Skeletal muscle cell (primary cell): ENCODE results near the gene SPG7.
A peak's percentile ranks its signal among the peaks of the same experiment; 100 is the strongest.

Source experiments
- DNase-seq: peaks from one replicate; pipeline ENCODE4 v3.0.0-alpha.2; 2010; ENCODE audit warnings: low read depth
- H3K4me3 ChIP-seq: 2 replicates; pipeline ENCODE4 v1.5.1; 2011; ENCODE audit warnings: low read depth, mild to moderate bottlenecking, control low read depth, low read length, moderate library complexity

The SPG7 gene

GRCh38 chr16:89484041-89484501 is 24.1 kb upstream of the SPG7 start:
- DNase-seq: no peak
- no peak overlapping the region for H3K4me3 ChIP-seq

GRCh38 chr16:89484923-89485679 is 23.1 kb upstream of the SPG7 start:
- no peak overlapping the region for H3K4me3 ChIP-seq
- DNase-seq: no peak

- no peak overlapping the region for H3K4me3 ChIP-seq
These were observed 22.4 kb upstream of the SPG7 start for GRCh38 chr16:89485701-89486246.

GRCh38 chr16:89489040-89489897 is 18.9 kb upstream of the SPG7 start:
- peak overlapping the region; percentile 66 for H3K4me3 ChIP-seq
- peak; percentile 94 for DNase-seq

More at GRCh38 chr16:89485701-89486246, 22.4 kb upstream of the SPG7 start:
- no peak for DNase-seq

GRCh38 chr16:89489898-89490438 is 18.2 kb upstream of the SPG7 start:
- no peak for DNase-seq
- H3K4me3 ChIP-seq: peak overlapping the region; percentile 66

GRCh38 chr16:89490439-89491237 is 17.6 kb upstream of the SPG7 start, which contains the start of gene ANKRD11:
TSS of gene ANKRD11 (minus strand) at chr16:89490561. CDS start at chr16:89317019, 173,542 bp downstream.
- peak; percentile 99 for DNase-seq
- H3K4me3 ChIP-seq: peak within 1 kb of the TSS; percentile 92

- DNase-seq: no peak
- H3K4me3 ChIP-seq: peak overlapping the region; percentile 92
These were observed 16.8 kb upstream of the SPG7 start for GRCh38 chr16:89491238-89491869.

- peak overlapping the region; percentile 92 for H3K4me3 ChIP-seq
- no peak for DNase-seq
These were observed 16.1 kb upstream of the SPG7 start for GRCh38 chr16:89491974-89492687.

GRCh38 chr16:89493776-89494175 is 14.4 kb upstream of the SPG7 start:
- no peak overlapping the region for H3K4me3 ChIP-seq
- no peak for DNase-seq

- DNase-seq: peak; percentile 43
- H3K4me3 ChIP-seq: no peak overlapping the region
These were observed 13.1 kb upstream of the SPG7 start for GRCh38 chr16:89495121-89495520.

- DNase-seq: peak; percentile 94
- no peak overlapping the region for H3K4me3 ChIP-seq
These were observed 9.4 kb upstream of the SPG7 start for GRCh38 chr16:89498839-89499238.

- no peak for DNase-seq
- H3K4me3 ChIP-seq: no peak overlapping the region
These were observed 8.4 kb upstream of the SPG7 start for GRCh38 chr16:89499767-89500166.

- DNase-seq: no peak
- no peak overlapping the region for H3K4me3 ChIP-seq
These were observed 5.9 kb upstream of the SPG7 start for GRCh38 chr16:89502081-89502843.

GRCh38 chr16:89504091-89504490 is 4.1 kb upstream of the SPG7 start:
- no peak for DNase-seq
- no peak overlapping the region for H3K4me3 ChIP-seq

GRCh38 chr16:89505204-89506112 is 2.7 kb upstream of the SPG7 start:
- H3K4me3 ChIP-seq: no peak overlapping the region
- peak; percentile 78 for DNase-seq

GRCh38 chr16:89506113-89506504 is 2.1 kb upstream of the SPG7 start:
- H3K4me3 ChIP-seq: no peak overlapping the region
- DNase-seq: no peak
